ENCODE data around the gene FBN1.

FBN1 gene

DNA sequence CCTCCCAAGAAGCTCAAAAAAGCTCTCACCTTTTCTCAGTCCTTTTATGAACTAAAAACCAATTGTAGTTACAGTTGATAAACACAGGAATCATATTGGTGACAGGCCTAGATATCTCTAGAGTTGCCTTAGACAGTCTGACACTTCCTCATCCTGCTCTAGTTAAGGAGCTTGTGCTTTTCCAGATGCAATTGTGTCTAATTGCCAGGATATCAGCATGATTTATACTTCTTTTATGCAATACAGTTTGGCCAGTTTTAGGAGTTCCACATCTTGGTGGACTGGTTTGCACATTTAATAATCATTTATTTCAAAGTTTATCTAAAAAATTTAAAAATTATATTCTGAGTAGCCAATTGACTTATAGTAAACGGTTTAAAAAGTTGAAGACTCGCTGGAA, 218.6 kb downstream of the FBN1 start:
- no peak for DNase-seq (ENCODE audit: low spot score)

- DNase-seq (ENCODE audit: low spot score), result no peak
These were observed 219.5 kb downstream of the FBN1 start for GRCh38 chr15:48426044-48426443.

DNA sequence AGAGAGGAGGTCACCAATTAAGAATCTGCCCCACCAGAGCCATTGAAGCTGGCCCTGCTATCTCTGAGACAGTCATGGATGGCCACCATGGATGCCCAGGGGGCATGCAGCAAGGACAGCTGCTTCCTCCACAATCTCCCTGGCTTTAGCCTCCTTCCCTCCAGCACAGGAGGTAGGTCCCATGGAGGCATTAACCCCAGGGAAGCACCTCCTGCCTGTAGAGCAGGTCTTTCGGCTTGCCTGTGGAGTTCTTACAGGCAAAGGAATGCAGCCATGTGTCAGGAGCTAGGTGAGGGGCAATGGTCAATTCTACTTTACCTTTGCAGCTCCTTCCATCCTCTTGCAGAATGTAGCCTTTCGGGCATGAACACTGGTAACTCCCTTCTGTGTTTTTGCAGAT, 220.5 kb downstream of the FBN1 start:
- DNase-seq (ENCODE audit: low spot score), result no peak

DNA sequence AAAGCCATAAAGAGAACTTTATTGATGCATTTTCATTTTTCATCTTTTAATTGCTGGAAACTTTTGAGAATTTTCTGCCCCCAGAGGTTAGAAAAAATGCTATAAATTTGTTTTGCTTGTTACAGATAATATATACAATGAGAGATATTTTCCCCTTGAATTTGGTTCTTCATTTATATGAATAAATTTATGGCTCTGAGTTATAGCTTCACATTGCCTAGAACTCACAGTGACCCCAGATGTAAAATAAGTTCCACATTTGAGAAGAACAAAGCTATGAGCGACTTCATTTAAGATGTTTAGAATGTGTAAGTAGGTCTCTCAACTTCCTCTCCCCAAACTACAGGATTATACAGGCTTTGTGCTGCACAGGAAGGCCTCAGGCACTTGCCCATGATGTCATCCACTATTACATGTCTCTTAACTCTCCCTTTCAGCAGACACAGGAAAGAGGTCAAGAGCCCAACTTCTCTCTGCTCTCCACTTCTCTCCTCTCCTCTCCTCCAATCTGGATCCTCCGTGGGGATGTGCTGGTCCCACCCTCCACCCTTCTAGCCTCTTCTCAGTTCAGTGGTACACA, 221.5 kb downstream of the FBN1 start:
- no peak for DNase-seq (ENCODE audit: low spot score)

- DNase-seq (ENCODE audit: low spot score), result no peak
These were observed 222.2 kb downstream of the FBN1 start for GRCh38 chr15:48423342-48423741.

- DNase-seq (ENCODE audit: low spot score), result no peak
These were observed 223.1 kb downstream of the FBN1 start for GRCh38 chr15:48422401-48422800.

DNA sequence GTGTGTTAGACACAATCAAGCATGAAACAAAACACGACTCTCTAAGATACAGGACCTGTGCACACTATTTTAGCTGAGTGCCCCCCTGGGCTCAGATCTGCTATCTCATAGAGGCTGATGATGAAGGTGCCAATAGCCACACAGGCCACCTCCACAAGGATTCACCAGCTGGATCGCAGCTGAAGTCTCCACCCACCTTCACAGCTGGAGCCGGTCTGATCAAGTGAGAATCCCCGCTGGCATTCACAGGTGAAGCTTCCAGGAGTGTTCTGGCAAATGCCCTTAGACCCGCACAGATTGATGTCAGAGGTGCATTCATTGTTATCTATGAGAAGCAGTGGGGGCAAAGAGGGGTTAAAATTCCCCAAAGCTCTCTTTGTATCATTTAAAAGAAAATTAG, 224.1 kb downstream of the FBN1 start:
- DNase-seq (ENCODE audit: low spot score), result no peak

GRCh38 chr15:48419896-48420295, 225.6 kb downstream of the FBN1 start:
- no peak for DNase-seq (ENCODE audit: low spot score)

- DNase-seq (ENCODE audit: low spot score), result no peak
These were observed 227.2 kb downstream of the FBN1 start for GRCh38 chr15:48418343-48418742.

GRCh38 chr15:48416301-48416700, 229.2 kb downstream of the FBN1 start:
- no peak for DNase-seq (ENCODE audit: low spot score)

- no peak for DNase-seq (ENCODE audit: low spot score)
These were observed 230.2 kb downstream of the FBN1 start for GRCh38 chr15:48415036-48415886.

DNA sequence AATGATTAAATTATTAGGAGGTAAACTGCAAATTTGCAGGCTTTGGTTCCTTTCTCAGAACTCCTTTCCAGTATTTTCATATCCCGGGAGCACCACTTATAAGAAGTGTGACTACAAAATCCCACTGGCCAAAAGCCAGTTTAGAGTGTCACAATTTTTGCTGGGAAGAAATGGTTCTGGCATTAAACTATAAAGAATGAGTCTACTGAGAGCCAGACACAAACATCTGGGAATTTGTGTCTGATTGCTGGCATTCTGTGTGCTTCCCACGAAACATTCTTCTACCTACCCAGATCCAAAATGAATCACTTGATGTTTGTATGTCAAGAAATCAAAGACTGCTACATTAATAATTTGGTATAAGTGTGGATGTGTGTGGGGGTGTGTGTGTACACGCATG, 231.5 kb downstream of the FBN1 start:
- DNase-seq (ENCODE audit: low spot score), result no peak

DNA sequence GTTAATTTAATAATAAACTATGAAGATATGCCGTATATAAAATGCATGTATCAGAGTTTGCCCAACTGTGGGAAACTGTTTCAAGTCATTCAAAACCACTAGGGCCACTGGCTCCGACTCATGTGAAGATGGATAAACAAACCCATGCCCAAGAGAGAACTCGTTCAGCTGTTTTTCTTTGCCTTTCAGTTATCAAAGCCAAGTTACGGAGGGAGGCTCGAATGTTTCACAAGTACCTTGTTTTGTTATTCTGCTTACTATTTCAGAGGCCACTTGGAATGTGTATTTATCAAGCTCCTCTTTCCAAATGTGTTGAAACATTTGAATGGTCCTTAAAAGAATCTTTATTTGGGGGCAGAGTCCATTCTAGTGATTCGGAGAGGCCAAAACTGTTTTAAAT, 232.2 kb downstream of the FBN1 start:
- DNase-seq (ENCODE audit: low spot score), result no peak

- DNase-seq (ENCODE audit: low spot score), result no peak
These were observed 233.4 kb downstream of the FBN1 start for GRCh38 chr15:48411971-48412591.

DNA sequence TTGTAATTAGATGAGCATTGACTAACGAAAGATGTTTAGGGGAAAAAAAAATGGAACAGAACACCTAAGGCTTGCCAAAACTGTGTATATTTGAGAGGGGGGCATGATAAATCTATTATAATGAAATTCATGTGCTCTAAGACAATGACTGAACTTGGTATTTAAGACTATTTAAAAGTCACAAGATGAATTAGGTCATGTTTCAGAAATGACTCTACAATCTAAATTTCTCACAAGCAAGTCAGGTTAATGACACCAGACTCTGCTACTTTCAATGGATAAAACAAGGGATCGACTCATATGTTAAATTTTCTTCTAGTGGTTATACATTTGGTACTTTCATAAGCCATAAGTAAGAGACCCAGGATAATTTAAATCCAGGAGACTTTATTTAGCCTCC, 235.9 kb downstream of the FBN1 start:
- no peak for DNase-seq (ENCODE audit: low spot score)

GRCh38 chr15:48408327-48408726, 237.2 kb downstream of the FBN1 start:
- DNase-seq (ENCODE audit: low spot score), result no peak

GRCh38 chr15:48407646-48408045, 237.9 kb downstream of the FBN1 start:
- no peak for DNase-seq (ENCODE audit: low spot score)

DNA sequence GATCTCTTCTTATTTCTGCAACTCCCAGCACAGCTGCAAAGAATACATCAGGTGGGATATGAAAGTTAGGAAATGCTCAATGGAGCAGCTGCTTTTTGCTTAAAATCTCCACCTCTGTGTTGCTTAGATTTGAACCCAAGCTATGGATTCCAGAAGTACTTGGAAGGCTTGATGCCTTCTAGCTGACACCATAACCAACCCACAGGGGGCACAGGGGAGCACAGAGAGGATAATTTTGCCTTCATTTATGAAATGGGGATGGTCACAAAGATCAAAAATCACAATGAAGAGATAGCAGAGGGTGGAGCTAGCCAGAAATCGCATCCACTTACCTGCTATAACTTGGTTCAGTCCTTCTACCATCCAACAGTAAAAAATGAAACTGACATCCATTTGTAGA, 238.6 kb downstream of the FBN1 start:
- DNase-seq (ENCODE audit: low spot score), result no peak

GRCh38 chr15:48406266-48406891, 239.1 kb downstream of the FBN1 start:
- DNase-seq (ENCODE audit: low spot score), result no peak

DNA sequence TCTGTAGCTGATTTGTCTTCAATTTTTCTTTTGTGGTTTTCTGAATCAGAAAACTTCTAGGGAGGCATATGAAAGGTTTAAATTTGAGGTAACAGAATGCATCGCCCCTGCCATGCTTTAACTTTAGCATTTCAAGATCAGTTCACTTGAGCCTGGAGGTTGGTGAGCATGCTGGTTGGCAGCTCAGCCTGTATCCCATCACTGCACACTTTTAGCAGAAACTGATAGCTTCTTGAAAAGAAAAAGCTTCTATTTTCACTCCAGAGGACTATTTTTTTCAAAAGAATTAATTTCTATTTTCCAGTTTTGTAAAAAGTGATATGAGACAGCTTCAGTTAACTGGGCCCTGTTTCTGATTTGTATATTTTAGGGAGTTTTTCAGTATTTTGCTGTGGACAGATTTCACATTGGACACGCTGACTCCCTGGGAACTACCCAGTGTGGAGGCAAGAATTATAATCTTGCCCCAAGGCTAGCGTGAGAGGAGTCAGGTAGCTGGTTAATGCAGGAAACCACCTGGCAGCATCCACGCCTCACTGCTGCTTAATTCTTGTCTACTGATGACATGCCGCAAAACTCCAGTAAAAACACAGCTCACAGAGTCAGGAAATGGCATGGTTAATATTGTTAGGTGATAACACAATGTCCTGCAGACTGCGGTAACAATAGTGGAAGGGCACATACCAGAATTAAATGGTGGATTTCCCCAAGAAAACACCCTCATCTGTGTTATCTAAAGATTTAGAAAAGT, 242.9 kb downstream of the FBN1 start:
- no peak for DNase-seq (ENCODE audit: low spot score)

DNA sequence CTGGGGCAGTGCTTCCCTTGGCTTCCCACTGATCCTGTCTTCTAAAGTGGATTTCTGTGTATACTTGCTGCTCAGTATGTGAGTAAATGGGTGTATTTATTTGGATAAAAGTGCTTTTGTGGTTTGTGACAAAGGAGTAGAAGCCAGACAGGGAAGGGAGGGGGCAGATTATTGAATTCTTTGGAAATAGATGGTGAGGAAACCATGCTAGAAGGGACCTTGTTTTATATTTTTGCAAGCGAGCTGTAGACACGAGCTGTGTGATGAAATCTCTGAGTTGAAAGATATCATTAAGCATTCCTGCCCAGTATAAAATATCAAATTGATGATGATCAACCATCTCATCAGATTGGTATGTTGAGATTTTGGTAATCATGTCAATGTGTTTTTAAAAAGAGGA, 245.4 kb downstream of the FBN1 start:
- DNase-seq (ENCODE audit: low spot score), result no peak

DNA sequence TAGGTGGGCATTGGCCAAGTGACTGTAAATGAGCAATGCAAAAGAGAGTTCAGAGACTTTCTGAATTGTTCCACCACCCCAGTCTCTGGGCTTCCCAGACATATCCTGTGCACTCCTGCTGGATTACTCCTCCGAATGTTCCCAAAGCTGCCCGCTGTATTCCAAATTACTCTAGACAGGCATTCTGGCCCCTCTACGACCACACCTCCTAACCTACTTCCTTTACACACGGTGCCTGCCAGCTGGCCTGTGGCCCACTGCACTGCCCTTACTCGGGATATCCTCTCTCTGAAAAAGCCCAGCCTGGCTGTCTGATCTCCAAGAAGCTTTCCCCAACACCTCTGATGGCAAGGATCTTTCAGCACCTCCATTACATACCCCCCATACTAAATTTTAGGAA, 247.7 kb downstream of the FBN1 start:
- no peak for DNase-seq (ENCODE audit: low spot score)

Data from SW480 (cell line).